K562 (cell line): ENCODE measurements around the gene VPS13D. TPM values are rescaled to one million over a fixed set of nuclear protein-coding genes. Genes with fewer than 3 reads are reported as not detected.

Experiments used
- ATAC-seq: fragments of 200-7000 bp; cut with Tn5 transposase; 3 replicates; pipeline ENCODE4 v1.9.1; 2020; ENCODE audit warnings: moderate library complexity
- BruUV-seq: library from RNA; stranded (reverse); fragments of 400-500 nt; replicated peaks from 2 replicates; lab custom pipeline; 2021; lab: Mats Ljungman, UMichigan
- CTCF ChIA-PET: fragments of 300-600 bp; formaldehyde crosslinking; extraction: SDS; loops from one replicate; lab custom pipeline; 2021; ENCODE audit warnings: low intra/inter-chr PET ratio; lab: Yijun Ruan, JAX
- POLR2A ChIA-PET: fragments of 300-600, 350-650 bp; sonication (Branson Sonifier 250); formaldehyde crosslinking; extraction: SDS; loops from one replicate; lab custom pipeline; 2021; ENCODE audit warnings: antibody characterized with exemption, inconsistent platforms; lab: Yijun Ruan, JAX
- DNase-seq, 4 experiments: peaks; one replicate each; pipeline versions ENCODE4 v3.0.0 to v3.0.0-alpha.2; 2011 to 2018; ENCODE audit warnings: low spot score in 3 of 4, mixed read lengths in 3 of 4; ENCODE audit errors: extremely low read depth in 1 of 4
- FAIRE-seq: peaks from 2 replicates; lab custom pipeline; 2011; peaks lifted over from hg19 to GRCh38; lab: Jason Lieb, UNC
- H2AFZ ChIP-seq: 2 replicates; pipeline ENCODE4 v1.6.0; 2011; ENCODE audit warnings: low read depth, low read length, control low read depth, inconsistent platforms
- H3K27ac ChIP-seq: fragments of 200-600 bp; 3 replicates; pipeline ENCODE4 v1.8.0; 2011; ENCODE audit warnings: low read depth, mild to moderate bottlenecking, control low read depth, inconsistent platforms, low read length, moderate library complexity, mixed read lengths; ENCODE audit errors: extremely low read depth
- H3K27me3 ChIP-seq, 2 experiments: fragments of 300-600 bp in 1 of 2; 2 replicates in 1 of 2; 3 replicates in 1 of 2; pipeline versions ENCODE4 v1.6.0 to v1.8.0; 2011; ENCODE audit warnings: inconsistent platforms in 2 of 2, low read length in 2 of 2, mild to moderate bottlenecking in 1 of 2, mixed read lengths in 1 of 2, moderate library complexity in 1 of 2; ENCODE audit not compliant: control insufficient read depth in 2 of 2, insufficient read depth in 2 of 2
- H3K36me3 ChIP-seq: fragments of 300-600 bp; 3 replicates; pipeline ENCODE4 v1.8.0; 2011; ENCODE audit warnings: mild to moderate bottlenecking, low read length, inconsistent platforms; ENCODE audit not compliant: control insufficient read depth, insufficient read depth
- H3K4me1 ChIP-seq, 2 experiments: fragments of 200-600 bp in 1 of 2; replicated peaks in 1 of 2; 2 replicates in 1 of 2; 3 replicates in 1 of 2; pipeline versions ENCODE4 v1.5.1 to v1.8.0; 2011; ENCODE audit warnings: inconsistent platforms in 2 of 2, low read length in 2 of 2, mild to moderate bottlenecking in 1 of 2, mixed read lengths in 1 of 2, moderate library complexity in 1 of 2; ENCODE audit not compliant: control insufficient read depth in 2 of 2, insufficient read depth in 2 of 2
- H3K4me2 ChIP-seq: 2 replicates; pipeline ENCODE4 v1.6.1; 2011; ENCODE audit warnings: low read length, control low read depth, inconsistent platforms, mixed read lengths; ENCODE audit not compliant: insufficient read depth
- H3K4me3 ChIP-seq: fragments of 200-600 bp; sonication (generic), shearing (Covaris generic); 2 replicates; pipeline ENCODE4 v1.5.1; 2016; ENCODE audit warnings: control low read depth, inconsistent platforms
- H3K79me2 ChIP-seq: fragments of 200-600 bp; 3 replicates; pipeline ENCODE4 v1.8.0; 2011; ENCODE audit warnings: low read length, inconsistent platforms; ENCODE audit not compliant: control insufficient read depth, insufficient read depth
- H3K9ac ChIP-seq, 2 experiments: 2 replicates each; pipeline versions ENCODE4 v1.6.0 to v1.6.1; 2011; ENCODE audit warnings: low read depth in 2 of 2, low read length in 2 of 2, control low read depth in 1 of 2, inconsistent platforms in 1 of 2, mild to moderate bottlenecking in 1 of 2, mixed read lengths in 1 of 2; ENCODE audit not compliant: insufficient read depth in 1 of 2
- H3K9me1 ChIP-seq: one replicate; pipeline ENCODE4 v1.6.0; 2011; ENCODE audit warnings: inconsistent platforms, mild to moderate bottlenecking, low read length, moderate library complexity; ENCODE audit not compliant: control insufficient read depth, insufficient read depth
- H3K9me3 ChIP-seq: replicated peaks from 2 replicates; pipeline ENCODE4 v1.5.1; 2011; ENCODE audit warnings: low read depth, low read length, inconsistent platforms; ENCODE audit not compliant: control insufficient read depth, insufficient read depth
- H4K20me1 ChIP-seq: replicated peaks from 2 replicates; pipeline ENCODE4 v1.6.1; 2011; ENCODE audit warnings: low read length, inconsistent platforms, mixed read lengths; ENCODE audit not compliant: control insufficient read depth, insufficient read depth
- ETV5 ChIP-seq: sonication (generic); formaldehyde crosslinking; IDR thresholded peaks from 2 replicates; pipeline ENCODE4 v1.4.0; 2020; ENCODE audit warnings: low read depth, mild to moderate bottlenecking, missing genetic modification reagents
- HLTF ChIP-seq: fragments of 450-650 bp; IDR thresholded peaks from 2 replicates; pipeline ENCODE4 v1.6.1; 2016
- SIX5 ChIP-seq, 2 experiments: IDR thresholded peaks; 2 replicates each; pipeline ENCODE4 v1.6.1; 2011; ENCODE audit warnings: low read length in 2 of 2, borderline replicate concordance in 1 of 2, low read depth in 1 of 2, mild to moderate bottlenecking in 1 of 2, moderate library complexity in 1 of 2; ENCODE audit not compliant: insufficient read depth in 1 of 2
- SP1 ChIP-seq: sonication (generic); formaldehyde crosslinking; IDR thresholded peaks from 2 replicates; pipeline ENCODE4 v1.8.1; 2022; ENCODE audit warnings: mild to moderate bottlenecking, missing genetic modification reagents
- ZBTB17 ChIP-seq: fragments of 450-650 bp; formaldehyde crosslinking; IDR thresholded peaks from 2 replicates; pipeline ENCODE4 v1.4.0; 2020; ENCODE audit warnings: mild to moderate bottlenecking
- ZC3H4 ChIP-seq: sonication (generic); formaldehyde crosslinking; IDR thresholded peaks from 2 replicates; pipeline ENCODE4 v1.9.0; 2021; ENCODE audit warnings: missing genetic modification reagents, borderline replicate concordance
- ZNF232 ChIP-seq: sonication (generic); formaldehyde crosslinking; IDR thresholded peaks from 2 replicates; pipeline ENCODE4 v1.8.0; 2022; ENCODE audit warnings: mild to moderate bottlenecking, missing genetic modification reagents
- WGBS: fragments of 100-300 bp; shearing (Covaris generic); methylation state at CpG from one replicate; pipeline ENCODE4 v1.1.6; 2016; ENCODE audit warnings: low coverage, mixed read lengths; ENCODE audit not compliant: insufficient coverage; ENCODE audit errors: missing lambda C conversion rate; 5-methylcytosine and 5-hydroxymethylcytosine counted together
- in situ Hi-C: fragments of 300-500 bp; cut with MboI; formaldehyde crosslinking; loops from 4 replicates; pipeline ENCODE4 v1.15.0; 2018; ENCODE audit warnings: inconsistent platforms, mixed read lengths
- intact Hi-C: fragments of 100-400 bp; cut with micrococcal nuclease; formaldehyde crosslinking; loops from 2 replicates; pipeline ENCODE4 v1.14.2; 2022
- polyA plus RNA-seq, 8 experiments: library from polyadenylated mRNA; depleted of rRNA in 4 of 8; stranded (reverse) in 5 of 8; unstranded in 3 of 8; fragments of >200 nt; fragmentation: Nextera tagmentation in 2 of 8; fragmentation: Illumina TruSeq in 1 of 8; extraction: Ambion mirVana in 2 of 8; extraction: Trizol in 1 of 8; gene quantifications; 2 replicates each; pipeline versions ENCODE4 v1.2.1 to v1.2.3, GENCODE V29; 2011 to 2014; ENCODE audit warnings: inconsistent platforms in 1 of 8, missing spikeins in 1 of 8
- total RNA-seq, 7 experiments: library from RNA; depleted of rRNA in 6 of 7; stranded (reverse); fragments of >200 nt in 6 of 7; fragmentation: Illumina TruSeq in 2 of 7; extraction: Trizol in 2 of 7; gene quantifications; 2 replicates each; pipeline versions ENCODE4 v1.2.1 to v1.2.3, GENCODE V29; 2011 to 2021; ENCODE audit warnings: low replicate concordance in 1 of 7
- TF ChIP-seq, protein P1 (sequence below): fragments of 200-800 bp; sonication (Bioruptor generic); IDR thresholded peaks from 2 replicates; pipeline ENCODE4 v1.6.1; 2016; ENCODE audit warnings: missing genetic modification characterization, missing compliant biosample characterization
- TF ChIP-seq, protein P2 (sequence below): fragments of 450-650 bp; conservative IDR thresholded peaks from 2 replicates; pipeline ENCODE4 v1.6.1; 2016; ENCODE audit warnings: missing genetic modification characterization, low read depth, mild to moderate bottlenecking, missing compliant biosample characterization, moderate library complexity
- TF ChIP-seq, protein P3 (sequence below): sonication (generic); formaldehyde crosslinking; IDR thresholded peaks from 2 replicates; pipeline ENCODE4 v1.8.1; 2023; ENCODE audit warnings: missing genetic modification reagents, mild to moderate bottlenecking, borderline replicate concordance

Gene VPS13D
- total and polyA plus RNA-seq, 9 of the 15 experiments (the other 6 are each of a cell fraction or from before 2014, with no cell fraction given): 6.1 to 51.5 (median 38.5) TPM

DNA sequence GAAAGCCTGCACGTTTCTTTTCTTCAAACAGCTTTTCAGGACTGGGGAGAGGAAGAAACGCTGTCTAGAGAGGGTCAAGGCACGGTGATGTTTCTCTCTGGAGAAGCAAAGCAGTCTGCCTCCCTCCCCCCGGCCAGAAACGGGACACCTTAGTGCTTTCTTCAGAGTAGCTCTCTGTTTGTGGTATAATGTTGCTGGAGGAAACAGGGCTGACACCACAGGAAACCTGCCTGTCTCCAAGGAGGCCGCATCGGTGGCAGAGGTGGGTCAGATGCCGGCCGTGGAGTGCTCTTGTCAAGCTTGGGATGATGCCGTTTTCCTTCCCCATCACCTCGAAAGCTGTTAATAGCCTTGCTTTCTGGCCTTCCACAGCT lies 248.8 kb downstream of the VPS13D start:
- intact Hi-C loops: loop anchor here (1.0 to 5.0 kb wide), 5 partner anchors 18 to 139 kb away; partner anchors contain the start of gene DHRS3
- POLR2A ChIA-PET: interaction anchor here (0.5 to 5.7 kb wide), 12 partner anchors 9 to 192 kb away, joined by 3 to 38 read pairs (median 5); no protein-coding TSS in a partner anchor
- DNase-seq (peak in 3 of 4 experiments; percentile 37 to 48 (median 47)), ATAC-seq (peak; percentile 56), FAIRE-seq (no peak)
- no TSS peak for BruUV-seq
- peaks cover 5% of the 10 kb centered on the region; the same call in 1 of the 3 replicates for H3K79me2 ChIP-seq
- H3K9ac ChIP-seq: peak overlapping the region; percentile 68 to 83
- in situ Hi-C loops: no loop called here
- peak overlapping the region; percentile 92 for H3K27ac ChIP-seq
- CTCF ChIA-PET: no interaction called here
- 40% methylated on average over 9 of the region's 11 CpGs for WGBS
- H3K27me3 ChIP-seq: no peaks in the 10 kb centered on the region
- no peaks in the 10 kb centered on the region for H4K20me1 ChIP-seq
- no peak overlapping the region; the same call in 1 of the 2 replicates for H3K4me3 ChIP-seq
- H3K4me1 ChIP-seq: peaks cover 43 to 87% of the 10 kb centered on the region in 2 experiments
- no peaks in the 10 kb centered on the region for H3K9me1 ChIP-seq
- peak overlapping the region; percentile 54; the same call in 1 of the 2 replicates for H2AFZ ChIP-seq
- peaks cover 61% of the 10 kb centered on the region for H3K36me3 ChIP-seq
- H3K9me3 ChIP-seq: peaks cover 4% of the 10 kb centered on the region; the same call in 1 of the 2 replicates
- peak overlapping the region; percentile 71 for H3K4me2 ChIP-seq
- no peak for TF ChIP-seq ZNF232 (CRISPR knock-in tag)
- no peak for TF ChIP-seq ZBTB17 (CRISPR knock-in tag)
- TF ChIP-seq, protein P1, sequence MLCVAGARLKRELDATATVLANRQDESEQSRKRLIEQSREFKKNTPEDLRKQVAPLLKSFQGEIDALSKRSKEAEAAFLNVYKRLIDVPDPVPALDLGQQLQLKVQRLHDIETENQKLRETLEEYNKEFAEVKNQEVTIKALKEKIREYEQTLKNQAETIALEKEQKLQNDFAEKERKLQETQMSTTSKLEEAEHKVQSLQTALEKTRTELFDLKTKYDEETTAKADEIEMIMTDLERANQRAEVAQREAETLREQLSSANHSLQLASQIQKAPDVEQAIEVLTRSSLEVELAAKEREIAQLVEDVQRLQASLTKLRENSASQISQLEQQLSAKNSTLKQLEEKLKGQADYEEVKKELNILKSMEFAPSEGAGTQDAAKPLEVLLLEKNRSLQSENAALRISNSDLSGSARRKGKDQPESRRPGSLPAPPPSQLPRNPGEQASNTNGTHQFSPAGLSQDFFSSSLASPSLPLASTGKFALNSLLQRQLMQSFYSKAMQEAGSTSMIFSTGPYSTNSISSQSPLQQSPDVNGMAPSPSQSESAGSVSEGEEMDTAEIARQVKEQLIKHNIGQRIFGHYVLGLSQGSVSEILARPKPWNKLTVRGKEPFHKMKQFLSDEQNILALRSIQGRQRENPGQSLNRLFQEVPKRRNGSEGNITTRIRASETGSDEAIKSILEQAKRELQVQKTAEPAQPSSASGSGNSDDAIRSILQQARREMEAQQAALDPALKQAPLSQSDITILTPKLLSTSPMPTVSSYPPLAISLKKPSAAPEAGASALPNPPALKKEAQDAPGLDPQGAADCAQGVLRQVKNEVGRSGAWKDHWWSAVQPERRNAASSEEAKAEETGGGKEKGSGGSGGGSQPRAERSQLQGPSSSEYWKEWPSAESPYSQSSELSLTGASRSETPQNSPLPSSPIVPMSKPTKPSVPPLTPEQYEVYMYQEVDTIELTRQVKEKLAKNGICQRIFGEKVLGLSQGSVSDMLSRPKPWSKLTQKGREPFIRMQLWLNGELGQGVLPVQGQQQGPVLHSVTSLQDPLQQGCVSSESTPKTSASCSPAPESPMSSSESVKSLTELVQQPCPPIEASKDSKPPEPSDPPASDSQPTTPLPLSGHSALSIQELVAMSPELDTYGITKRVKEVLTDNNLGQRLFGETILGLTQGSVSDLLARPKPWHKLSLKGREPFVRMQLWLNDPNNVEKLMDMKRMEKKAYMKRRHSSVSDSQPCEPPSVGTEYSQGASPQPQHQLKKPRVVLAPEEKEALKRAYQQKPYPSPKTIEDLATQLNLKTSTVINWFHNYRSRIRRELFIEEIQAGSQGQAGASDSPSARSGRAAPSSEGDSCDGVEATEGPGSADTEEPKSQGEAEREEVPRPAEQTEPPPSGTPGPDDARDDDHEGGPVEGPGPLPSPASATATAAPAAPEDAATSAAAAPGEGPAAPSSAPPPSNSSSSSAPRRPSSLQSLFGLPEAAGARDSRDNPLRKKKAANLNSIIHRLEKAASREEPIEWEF: peak; percentile 71; the same call in 1 of the 2 replicates
- no peak for TF ChIP-seq SIX5 (IDR thresholded peaks at IDR 0.05; ENCODE audit: borderline replicate concordance in 1 of 2, insufficient read depth in 1 of 2, low read depth in 1 of 2, low read length in 2 of 2)
- TF ChIP-seq HLTF: 0 out of 2 replicates have a peak, but pooled peaks have one; percentile 6
- TF ChIP-seq, protein P2, sequence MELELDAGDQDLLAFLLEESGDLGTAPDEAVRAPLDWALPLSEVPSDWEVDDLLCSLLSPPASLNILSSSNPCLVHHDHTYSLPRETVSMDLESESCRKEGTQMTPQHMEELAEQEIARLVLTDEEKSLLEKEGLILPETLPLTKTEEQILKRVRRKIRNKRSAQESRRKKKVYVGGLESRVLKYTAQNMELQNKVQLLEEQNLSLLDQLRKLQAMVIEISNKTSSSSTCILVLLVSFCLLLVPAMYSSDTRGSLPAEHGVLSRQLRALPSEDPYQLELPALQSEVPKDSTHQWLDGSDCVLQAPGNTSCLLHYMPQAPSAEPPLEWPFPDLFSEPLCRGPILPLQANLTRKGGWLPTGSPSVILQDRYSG (tag): no peak
- no peak; the same call in 1 of the 2 replicates for TF ChIP-seq ETV5
- 0 out of 2 replicates have a peak, but pooled peaks have one; percentile 32 for TF ChIP-seq SP1 (CRISPR knock-in tag)
- TF ChIP-seq ZC3H4: peak; percentile 62; the same call in 1 of the 2 replicates
- TF ChIP-seq, protein P3, sequence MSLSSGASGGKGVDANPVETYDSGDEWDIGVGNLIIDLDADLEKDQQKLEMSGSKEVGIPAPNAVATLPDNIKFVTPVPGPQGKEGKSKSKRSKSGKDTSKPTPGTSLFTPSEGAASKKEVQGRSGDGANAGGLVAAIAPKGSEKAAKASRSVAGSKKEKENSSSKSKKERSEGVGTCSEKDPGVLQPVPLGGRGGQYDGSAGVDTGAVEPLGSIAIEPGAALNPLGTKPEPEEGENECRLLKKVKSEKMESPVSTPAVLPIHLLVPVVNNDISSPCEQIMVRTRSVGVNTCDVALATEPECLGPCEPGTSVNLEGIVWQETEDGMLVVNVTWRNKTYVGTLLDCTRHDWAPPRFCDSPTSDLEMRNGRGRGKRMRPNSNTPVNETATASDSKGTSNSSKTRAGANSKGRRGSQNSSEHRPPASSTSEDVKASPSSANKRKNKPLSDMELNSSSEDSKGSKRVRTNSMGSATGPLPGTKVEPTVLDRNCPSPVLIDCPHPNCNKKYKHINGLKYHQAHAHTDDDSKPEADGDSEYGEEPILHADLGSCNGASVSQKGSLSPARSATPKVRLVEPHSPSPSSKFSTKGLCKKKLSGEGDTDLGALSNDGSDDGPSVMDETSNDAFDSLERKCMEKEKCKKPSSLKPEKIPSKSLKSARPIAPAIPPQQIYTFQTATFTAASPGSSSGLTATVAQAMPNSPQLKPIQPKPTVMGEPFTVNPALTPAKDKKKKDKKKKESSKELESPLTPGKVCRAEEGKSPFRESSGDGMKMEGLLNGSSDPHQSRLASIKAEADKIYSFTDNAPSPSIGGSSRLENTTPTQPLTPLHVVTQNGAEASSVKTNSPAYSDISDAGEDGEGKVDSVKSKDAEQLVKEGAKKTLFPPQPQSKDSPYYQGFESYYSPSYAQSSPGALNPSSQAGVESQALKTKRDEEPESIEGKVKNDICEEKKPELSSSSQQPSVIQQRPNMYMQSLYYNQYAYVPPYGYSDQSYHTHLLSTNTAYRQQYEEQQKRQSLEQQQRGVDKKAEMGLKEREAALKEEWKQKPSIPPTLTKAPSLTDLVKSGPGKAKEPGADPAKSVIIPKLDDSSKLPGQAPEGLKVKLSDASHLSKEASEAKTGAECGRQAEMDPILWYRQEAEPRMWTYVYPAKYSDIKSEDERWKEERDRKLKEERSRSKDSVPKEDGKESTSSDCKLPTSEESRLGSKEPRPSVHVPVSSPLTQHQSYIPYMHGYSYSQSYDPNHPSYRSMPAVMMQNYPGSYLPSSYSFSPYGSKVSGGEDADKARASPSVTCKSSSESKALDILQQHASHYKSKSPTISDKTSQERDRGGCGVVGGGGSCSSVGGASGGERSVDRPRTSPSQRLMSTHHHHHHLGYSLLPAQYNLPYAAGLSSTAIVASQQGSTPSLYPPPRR (CRISPR knock-in tag): peak; percentile 2; the same call in 1 of the 2 replicates
